Mesenchymal stem cell (in vitro differentiated cells and primary cell): Measurements from ENCODE around the gene WDR90.

Experiments
- DNase-seq: peaks from one replicate; pipeline ENCODE4 v3.0.0-alpha.2; 2013
- H2AFZ ChIP-seq: one replicate; pipeline ENCODE4 v1.6.1; 2013; ENCODE audit warnings: low read depth, mild to moderate bottlenecking, control low read depth, inconsistent platforms, low read length, moderate library complexity
- H2AK5ac ChIP-seq: 2 replicates; pipeline ENCODE4 v1.6.1; 2013; ENCODE audit warnings: low read length, moderate library complexity, mild to moderate bottlenecking, inconsistent platforms; ENCODE audit not compliant: severe bottlenecking
- H2BK120ac ChIP-seq: one replicate; pipeline ENCODE4 v1.6.1; 2013; ENCODE audit warnings: low read depth, mild to moderate bottlenecking, inconsistent platforms, low read length, moderate library complexity
- H2BK12ac ChIP-seq, 2 experiments: one replicate each; pipeline ENCODE4 v1.6.1; 2013; ENCODE audit warnings: inconsistent platforms in 2 of 2, low read length in 2 of 2, mild to moderate bottlenecking in 2 of 2, moderate library complexity in 2 of 2, control low read depth in 1 of 2
- H2BK15ac ChIP-seq: one replicate; pipeline ENCODE4 v1.6.1; 2013; ENCODE audit warnings: mild to moderate bottlenecking, low read depth, inconsistent platforms; ENCODE audit not compliant: poor library complexity, severe bottlenecking
- H2BK5ac ChIP-seq: 2 replicates; pipeline ENCODE4 v1.6.1; 2013; ENCODE audit warnings: low read depth, mild to moderate bottlenecking, low read length, control low read depth, inconsistent platforms; ENCODE audit not compliant: poor library complexity, severe bottlenecking
- H3K14ac ChIP-seq, 2 experiments: one replicate each; pipeline ENCODE4 v1.6.1; 2013; ENCODE audit warnings: inconsistent platforms in 2 of 2, low read length in 2 of 2, control low read depth in 1 of 2, mild to moderate bottlenecking in 1 of 2, moderate library complexity in 1 of 2
- H3K18ac ChIP-seq, 2 experiments: one replicate each; pipeline ENCODE4 v1.6.1; 2013; ENCODE audit warnings: inconsistent platforms in 2 of 2, low read length in 2 of 2, control low read depth in 1 of 2, low read depth in 1 of 2, mild to moderate bottlenecking in 1 of 2
- H3K23ac ChIP-seq, 2 experiments: one replicate each; pipeline ENCODE4 v1.6.1; 2013; ENCODE audit warnings: inconsistent platforms in 2 of 2, low read length in 2 of 2, mild to moderate bottlenecking in 2 of 2, moderate library complexity in 2 of 2, control low read depth in 1 of 2
- H3K27ac ChIP-seq: 2 replicates; pipeline ENCODE4 v1.5.1; 2013; ENCODE audit warnings: mild to moderate bottlenecking, moderate library complexity, low read length, control low read depth, inconsistent platforms; ENCODE audit not compliant: poor library complexity, severe bottlenecking
- H3K27me3 ChIP-seq, 2 experiments: 2 replicates each; pipeline versions ENCODE4 v1.6.1 to v1.7.0; 2013; ENCODE audit warnings: low read length in 2 of 2, mild to moderate bottlenecking in 2 of 2, moderate library complexity in 2 of 2, control low read depth in 1 of 2, inconsistent platforms in 1 of 2; ENCODE audit not compliant: control insufficient read depth in 1 of 2, insufficient read depth in 1 of 2
- H3K36me3 ChIP-seq, 2 experiments: 2 replicates each; pipeline versions ENCODE4 v1.6.1 to v1.7.0; 2013; ENCODE audit warnings: low read length in 2 of 2, control low read depth in 1 of 2, inconsistent platforms in 1 of 2, low read depth in 1 of 2, mild to moderate bottlenecking in 1 of 2; ENCODE audit not compliant: insufficient read depth in 2 of 2, control insufficient read depth in 1 of 2
- H3K4ac ChIP-seq, 2 experiments: one replicate each; pipeline ENCODE4 v1.6.1; 2013; ENCODE audit warnings: inconsistent platforms in 2 of 2, low read length in 2 of 2, mild to moderate bottlenecking in 2 of 2, moderate library complexity in 2 of 2, control low read depth in 1 of 2, low read depth in 1 of 2
- H3K4me1 ChIP-seq: 2 replicates; pipeline ENCODE4 v1.6.1; 2013; ENCODE audit warnings: low read depth, low read length, control low read depth; ENCODE audit not compliant: control insufficient read depth, insufficient read depth
- H3K4me2 ChIP-seq: 2 replicates; pipeline ENCODE4 v1.6.1; 2013; ENCODE audit warnings: low read length, mild to moderate bottlenecking, inconsistent platforms; ENCODE audit not compliant: poor library complexity, severe bottlenecking
- H3K4me3 ChIP-seq, 2 experiments: 2 replicates each; pipeline versions ENCODE4 v1.5.1 to v1.7.0; 2013; ENCODE audit warnings: low read length in 2 of 2, mild to moderate bottlenecking in 2 of 2, control low read depth in 1 of 2, low read depth in 1 of 2; ENCODE audit not compliant: insufficient read depth in 1 of 2
- H3K79me1 ChIP-seq: replicated peaks from 2 replicates; pipeline ENCODE4 v1.6.1; 2013; ENCODE audit warnings: mild to moderate bottlenecking, control low read depth, low read length, inconsistent platforms; ENCODE audit not compliant: poor library complexity, severe bottlenecking
- H3K9ac ChIP-seq: 2 replicates; pipeline ENCODE4 v1.7.0; 2013; ENCODE audit warnings: mild to moderate bottlenecking, low read length, moderate library complexity
- H3K9me3 ChIP-seq: 2 replicates; pipeline ENCODE4 v1.7.0; 2013; ENCODE audit warnings: mild to moderate bottlenecking, low read length; ENCODE audit not compliant: control insufficient read depth
- H4K8ac ChIP-seq: one replicate; pipeline ENCODE4 v1.6.1; 2013; ENCODE audit warnings: inconsistent platforms, mild to moderate bottlenecking, low read length, moderate library complexity
- H4K91ac ChIP-seq: one replicate; pipeline ENCODE4 v1.6.1; 2013; ENCODE audit warnings: mild to moderate bottlenecking, low read length, inconsistent platforms
- WGBS: methylation state at CpG from one replicate; pipeline ENCODE4 v1.1.7; 2013; ENCODE audit warnings: mixed read lengths; 5-methylcytosine and 5-hydroxymethylcytosine counted together

The WDR90 gene

DNA sequence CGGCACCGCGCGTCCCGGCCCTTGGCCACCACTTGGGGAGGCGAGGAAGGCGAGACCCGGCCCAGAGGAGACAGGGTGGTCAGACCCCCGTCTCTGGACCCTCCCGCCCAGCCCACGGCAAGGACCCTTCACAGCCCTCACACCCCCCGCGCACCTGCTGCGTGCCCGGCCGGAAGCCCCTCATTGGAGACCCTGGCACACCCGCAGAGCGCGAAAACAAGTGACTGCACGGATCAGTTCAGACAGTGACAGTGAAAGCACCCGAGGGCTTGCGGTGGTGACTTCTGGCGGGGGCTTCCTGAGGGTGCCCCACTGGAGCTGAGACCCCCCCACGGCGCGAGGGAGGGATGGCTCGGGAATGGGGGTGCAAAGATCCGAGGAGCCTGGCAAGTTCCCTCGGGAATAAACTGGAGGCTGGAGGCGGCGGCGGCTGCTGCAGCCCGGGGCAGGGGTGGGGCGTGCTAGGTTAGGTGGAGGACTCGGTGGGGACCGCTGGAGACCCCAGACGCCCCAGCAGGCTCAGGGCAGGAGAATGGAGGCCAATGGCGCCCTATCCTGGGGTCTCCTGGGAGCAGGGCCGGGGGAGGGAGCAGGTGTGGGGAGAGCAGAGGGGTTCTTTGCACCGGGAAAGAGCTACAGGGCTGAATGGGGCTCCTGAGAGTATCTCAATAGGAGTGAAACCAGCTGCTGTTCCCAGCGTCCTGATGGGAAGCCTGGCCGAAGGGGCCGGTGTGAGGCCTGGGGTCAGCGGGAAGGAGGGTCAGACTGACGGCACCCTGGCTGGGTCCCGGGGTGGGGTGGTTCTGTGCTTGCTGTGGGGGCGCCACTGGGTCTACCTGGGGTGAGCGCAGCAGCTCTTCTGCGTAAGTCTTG lies 57.3 kb downstream of the WDR90 start:
- H3K9ac ChIP-seq, result no peak overlapping the region

GRCh38 chr16:707062-707538 lies 57.9 kb downstream of the WDR90 start:
- Histone ChIP-seq H3K18ac (no peak overlapping the region), H2BK120ac (no peak overlapping the region), H3K4ac (no peak overlapping the region), H3K27ac (no peak overlapping the region), H3K4me3 (no peak overlapping the region), H3K4me1 (peaks cover 30% of the 10 kb centered on the region), H3K14ac (no peak overlapping the region), H3K27me3 (peaks cover 71 to 84% of the 10 kb centered on the region in 2 experiments), H3K36me3 (no peaks in the 10 kb centered on the region), H4K8ac (no peak overlapping the region), H3K9ac (no peak overlapping the region), H3K23ac (no peak overlapping the region), H2AK5ac (no peak overlapping the region), H2BK15ac (no peak overlapping the region), H2BK5ac (no peak overlapping the region), H3K9me3 (no peaks in the 10 kb centered on the region), H2BK12ac (no peak overlapping the region), H2AFZ (no peak overlapping the region), H3K79me1 (no peaks in the 10 kb centered on the region), H4K91ac (no peak overlapping the region), H3K4me2 (no peak overlapping the region)
- no peak for DNase-seq
- 51% methylated on average over 12 of the region's 14 CpGs for WGBS

More for the DNA sequence above, 57.3 kb downstream of the WDR90 start:
- H3K14ac ChIP-seq, result no peak overlapping the region
- no peak overlapping the region for H3K4ac ChIP-seq
- H3K27me3 ChIP-seq, result peaks cover 77 to 90% of the 10 kb centered on the region in 2 experiments
- H2AFZ ChIP-seq, result no peak overlapping the region
- 12% methylated on average over 38 of the region's 49 CpGs for WGBS
- peaks cover 26% of the 10 kb centered on the region for H3K4me1 ChIP-seq
- H2BK12ac ChIP-seq, result no peak overlapping the region
- DNase-seq, result no peak
- H4K8ac ChIP-seq, result no peak overlapping the region
- no peak overlapping the region for H3K4me2 ChIP-seq
- no peaks in the 10 kb centered on the region for H3K79me1 ChIP-seq
- H3K9me3 ChIP-seq, result no peaks in the 10 kb centered on the region
- no peak overlapping the region for H3K23ac ChIP-seq
- H3K36me3 ChIP-seq, result no peaks in the 10 kb centered on the region
- H2AK5ac ChIP-seq, result no peak overlapping the region
- no peak overlapping the region for H3K18ac ChIP-seq
- H2BK15ac ChIP-seq, result no peak overlapping the region
- no peak overlapping the region for H2BK120ac ChIP-seq
- no peak overlapping the region for H2BK5ac ChIP-seq
- H3K4me3 ChIP-seq, result no peak overlapping the region
- no peak overlapping the region for H3K27ac ChIP-seq
- H4K91ac ChIP-seq, result no peak overlapping the region

DNA sequence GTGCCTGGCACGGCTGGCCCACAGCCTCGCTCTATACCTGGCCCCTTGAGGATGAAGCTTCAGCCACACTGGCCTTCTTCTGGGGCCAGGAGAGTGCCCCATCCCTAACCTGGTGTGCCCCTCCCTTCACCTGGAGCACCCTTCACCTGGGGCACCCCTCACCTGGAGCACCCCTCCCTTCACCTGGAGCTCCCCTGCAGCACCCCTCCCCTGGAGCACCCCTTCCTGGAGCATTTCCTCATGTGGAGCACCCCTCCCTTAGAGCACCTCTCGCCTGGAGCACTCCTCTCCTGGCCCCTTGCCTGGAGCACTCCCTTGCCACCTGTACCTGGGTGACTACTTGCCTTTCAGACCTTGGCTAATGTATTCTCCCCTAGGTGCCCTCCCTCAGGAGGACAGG lies 58.9 kb downstream of the WDR90 start:
- no peak overlapping the region for H3K14ac ChIP-seq
- WGBS, result 67% methylated on average over 3 of the region's 3 CpGs
- no peak overlapping the region for H3K4me2 ChIP-seq
- no peaks in the 10 kb centered on the region for H3K79me1 ChIP-seq
- no peaks in the 10 kb centered on the region for H3K36me3 ChIP-seq
- H2BK120ac ChIP-seq, result no peak overlapping the region
- no peak overlapping the region for H2BK5ac ChIP-seq
- no peak overlapping the region for H3K27ac ChIP-seq
- no peaks in the 10 kb centered on the region for H3K9me3 ChIP-seq
- H3K23ac ChIP-seq, result no peak overlapping the region
- no peak overlapping the region for H2AK5ac ChIP-seq
- no peak overlapping the region for H2AFZ ChIP-seq
- H2BK12ac ChIP-seq, result no peak overlapping the region
- H3K9ac ChIP-seq, result no peak overlapping the region
- H2BK15ac ChIP-seq, result no peak overlapping the region
- H3K27me3 ChIP-seq, result peaks cover 62 to 75% of the 10 kb centered on the region in 2 experiments
- DNase-seq, result no peak
- no peak overlapping the region for H4K91ac ChIP-seq
- no peak overlapping the region for H3K18ac ChIP-seq
- H3K4ac ChIP-seq, result no peak overlapping the region
- H3K4me3 ChIP-seq, result no peak overlapping the region
- no peak overlapping the region for H4K8ac ChIP-seq
- peaks cover 31% of the 10 kb centered on the region for H3K4me1 ChIP-seq

- Histone ChIP-seq H3K4me2 (no peak overlapping the region), H2BK15ac (no peak overlapping the region), H2AK5ac (no peak overlapping the region), H3K4ac (no peak overlapping the region), H2AFZ (no peak overlapping the region), H3K36me3 (no peaks in the 10 kb centered on the region), H3K27ac (no peak overlapping the region), H3K18ac (no peak overlapping the region), H4K91ac (no peak overlapping the region), H2BK5ac (no peak overlapping the region), H3K9ac (no peak overlapping the region), H3K4me1 (peaks cover 34% of the 10 kb centered on the region), H4K8ac (no peak overlapping the region), H3K14ac (no peak overlapping the region), H3K4me3 (no peak overlapping the region), H3K27me3 (peaks cover 52 to 66% of the 10 kb centered on the region in 2 experiments), H3K79me1 (no peaks in the 10 kb centered on the region), H3K23ac (no peak overlapping the region), H2BK120ac (no peak overlapping the region), H3K9me3 (no peaks in the 10 kb centered on the region), H2BK12ac (no peak overlapping the region)
- WGBS, result 62% methylated on average over 4 of the region's 4 CpGs
- DNase-seq, result no peak
Measured at GRCh38 chr16:708959-709358, 59.8 kb downstream of the WDR90 start.
